GM19193 (cell line): Measurements from ENCODE around the gene FOXI1.

Source experiments
- POLR2A ChIP-seq: IDR thresholded peaks from 4 replicates; pipeline ENCODE4 v1.6.1; 2011; ENCODE audit not compliant: insufficient read depth, insufficient read length; ENCODE audit errors: extremely low read depth

FOXI1 gene

GRCh38 chr5:170132976-170133448 lies 27.3 kb downstream of the FOXI1 start:
- no peak for TF ChIP-seq POLR2A

GRCh38 chr5:170135796-170136490 lies 30.2 kb downstream of the FOXI1 start:
- no peak for TF ChIP-seq POLR2A

- TF ChIP-seq POLR2A: no peak
These were observed 30.8 kb downstream of the FOXI1 start for GRCh38 chr5:170136506-170136905.

- no peak for TF ChIP-seq POLR2A
These were observed 32.1 kb downstream of the FOXI1 start for GRCh38 chr5:170137694-170138214.

- TF ChIP-seq POLR2A: no peak
These were observed 32.6 kb downstream of the FOXI1 start for GRCh38 chr5:170138273-170138672.

GRCh38 chr5:170139786-170140335 lies 34.2 kb downstream of the FOXI1 start:
- TF ChIP-seq POLR2A: no peak

GRCh38 chr5:170141636-170142035 lies 35.9 kb downstream of the FOXI1 start:
- TF ChIP-seq POLR2A: no peak

GRCh38 chr5:170142196-170142595 lies 36.5 kb downstream of the FOXI1 start:
- TF ChIP-seq POLR2A: no peak

GRCh38 chr5:170143091-170143490 lies 37.4 kb downstream of the FOXI1 start:
- no peak for TF ChIP-seq POLR2A

- TF ChIP-seq POLR2A: no peak
These were observed 38.0 kb downstream of the FOXI1 start for GRCh38 chr5:170143710-170144109.

GRCh38 chr5:170144286-170145023 lies 38.8 kb downstream of the FOXI1 start:
- TF ChIP-seq POLR2A: no peak

GRCh38 chr5:170145462-170145861 lies 39.8 kb downstream of the FOXI1 start:
- TF ChIP-seq POLR2A: no peak

- no peak for TF ChIP-seq POLR2A
These were observed 41.5 kb downstream of the FOXI1 start for GRCh38 chr5:170147051-170147752.

GRCh38 chr5:170147753-170148264 lies 42.1 kb downstream of the FOXI1 start:
- no peak for TF ChIP-seq POLR2A
